GM12878 (cell line): Measurements from ENCODE around the gene DPAGT1. TPM values are rescaled to one million over a fixed set of nuclear protein-coding genes. Genes with fewer than 3 reads are reported as not detected.
A peak's percentile ranks its signal among the peaks of the same experiment; 100 is the strongest.

Experiments used
- HDGF ChIP-seq: fragments of 450-650 bp; IDR thresholded peaks from 2 replicates; pipeline ENCODE4 v1.6.1; 2016; ENCODE audit warnings: antibody characterized with exemption
- JUND ChIP-seq: IDR thresholded peaks from 2 replicates; pipeline ENCODE4 v1.6.1; 2012; ENCODE audit warnings: low read depth, mild to moderate bottlenecking, low read length, improper control_type of control experiment, moderate library complexity
- POLR2A ChIP-seq: IDR thresholded peaks from 2 replicates; pipeline ENCODE4 v1.6.1; 2011; ENCODE audit warnings: low read depth, mild to moderate bottlenecking, low read length
- RCOR1 ChIP-seq: conservative IDR thresholded peaks from 2 replicates; pipeline ENCODE4 v1.6.1; 2012; ENCODE audit warnings: low read depth, low read length, improper control_type of control experiment
- SMAD1 ChIP-seq: fragments of 450-650 bp; IDR thresholded peaks from 2 replicates; pipeline ENCODE4 v1.6.1; 2018; ENCODE audit warnings: mild to moderate bottlenecking, low read depth; ENCODE audit not compliant: partially characterized antibody
- SRF ChIP-seq, 2 experiments: IDR thresholded peaks; 2 replicates each; pipeline ENCODE4 v1.6.1; 2011; ENCODE audit warnings: low read depth in 2 of 2, low read length in 2 of 2, mild to moderate bottlenecking in 1 of 2, moderate library complexity in 1 of 2
- polyA plus RNA-seq, 11 experiments: library from polyadenylated mRNA; depleted of rRNA in 4 of 11; unstranded in 6 of 11; stranded (reverse) in 5 of 11; fragments of >200 nt; fragmentation: Nextera tagmentation in 4 of 11; fragmentation: Illumina TruSeq in 1 of 11; extraction: Ambion mirVana in 4 of 11; extraction: Trizol in 1 of 11; gene quantifications; 1 replicate in 1 of 11; 2 replicates in 10 of 11; pipeline versions ENCODE4 v1.2.1 to v1.2.3, GENCODE V29; 2011 to 2016; ENCODE audit warnings: inconsistent platforms in 2 of 11, missing spikeins in 2 of 11, low read depth in 1 of 11
- total RNA-seq, 4 experiments: library from RNA; depleted of rRNA in 3 of 4; stranded (reverse); fragments of >200 nt in 3 of 4; fragmentation: Illumina TruSeq in 1 of 4; extraction: Trizol in 1 of 4; gene quantifications; 2 replicates each; pipeline versions ENCODE4 v1.2.1 to v1.2.3, GENCODE V29; 2013 to 2021
- TF ChIP-seq, protein P1 (sequence below): fragments of 450-650 bp; IDR thresholded peaks from 2 replicates; pipeline ENCODE4 v1.6.1; 2016; ENCODE audit warnings: mild to moderate bottlenecking, moderate library complexity, borderline replicate concordance
- TF ChIP-seq, protein P2 (sequence below), 3 experiments: IDR thresholded peaks in 2 of 3; conservative IDR thresholded peaks in 1 of 3; 2 replicates each; pipeline ENCODE4 v1.5.1; 2011; ENCODE audit warnings: low read depth in 3 of 3, low read length in 3 of 3, mild to moderate bottlenecking in 3 of 3, control low read depth in 2 of 3, moderate library complexity in 2 of 3, inconsistent platforms in 1 of 3, mixed read lengths in 1 of 3; ENCODE audit not compliant: control insufficient read depth in 2 of 3, insufficient read depth in 1 of 3; ENCODE audit errors: extremely low read depth in 1 of 3
- TF ChIP-seq, protein P3 (sequence below): fragments of 450-650 bp; IDR thresholded peaks from 2 replicates; pipeline ENCODE4 v1.6.1; 2017; ENCODE audit warnings: mild to moderate bottlenecking, moderate library complexity
- TF ChIP-seq, protein P4 (sequence below): fragments of 450-650 bp; IDR thresholded peaks from 2 replicates; pipeline ENCODE4 v1.6.1; 2017; ENCODE audit warnings: mild to moderate bottlenecking, low read depth, inconsistent platforms; ENCODE audit not compliant: poor library complexity, severe bottlenecking
- TF ChIP-seq, protein P5 (sequence below): fragments of 450-650 bp; IDR thresholded peaks from 2 replicates; pipeline ENCODE4 v1.6.1; 2016; ENCODE audit warnings: mild to moderate bottlenecking
- TF ChIP-seq, protein P6 (sequence below): IDR thresholded peaks from 2 replicates; pipeline ENCODE4 v1.6.1; 2012; ENCODE audit warnings: low read length, inconsistent platforms

The DPAGT1 gene
- total and polyA plus RNA-seq, 10 of the 15 experiments (the other 5 are each of a cell fraction or from before 2014, with no cell fraction given), result 20.5 to 95.6 (median 54.3) TPM

DNA sequence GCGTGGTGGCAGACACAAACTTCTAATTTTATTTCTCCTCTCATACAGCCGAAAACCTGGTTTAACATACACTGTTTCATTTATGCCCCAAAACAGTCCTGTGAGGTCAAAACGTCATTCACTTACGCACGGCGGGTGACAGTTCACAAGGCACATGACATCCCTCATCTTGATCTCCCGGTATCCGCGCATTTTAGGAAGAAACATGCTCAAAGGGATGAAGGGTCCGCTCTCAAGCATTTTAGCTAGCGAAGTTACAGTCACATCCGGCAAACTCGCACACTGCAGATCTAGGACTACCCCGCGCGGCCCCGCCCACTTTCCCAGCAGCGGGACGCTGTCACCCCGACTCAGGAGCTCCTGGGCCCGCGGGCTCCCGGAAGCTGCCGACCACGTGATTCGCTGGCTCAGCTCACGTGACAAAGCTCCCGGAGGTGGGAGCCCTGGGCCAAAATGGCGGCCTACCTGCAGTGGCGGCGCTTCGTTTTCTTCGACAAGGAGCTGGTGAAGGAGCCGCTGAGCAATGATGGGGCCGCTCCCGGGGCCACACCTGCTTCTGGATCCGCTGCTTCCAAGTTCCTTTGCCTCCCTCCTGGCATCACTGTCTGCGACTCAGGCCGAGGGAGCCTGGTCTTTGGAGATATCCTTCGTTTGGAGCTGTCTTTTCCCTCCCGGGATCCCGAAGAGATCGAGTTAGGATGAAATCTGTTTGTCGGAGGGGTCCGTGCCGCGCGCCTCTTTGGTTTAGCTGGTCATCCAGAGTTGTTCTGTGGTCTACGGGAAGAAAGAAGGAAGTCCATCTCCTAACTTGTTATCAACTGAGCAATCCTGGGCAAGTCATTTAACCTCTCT is 34.1 kb downstream of the DPAGT1 start, which contains the start of gene VPS11 (continued):
- TF ChIP-seq, protein P1, sequence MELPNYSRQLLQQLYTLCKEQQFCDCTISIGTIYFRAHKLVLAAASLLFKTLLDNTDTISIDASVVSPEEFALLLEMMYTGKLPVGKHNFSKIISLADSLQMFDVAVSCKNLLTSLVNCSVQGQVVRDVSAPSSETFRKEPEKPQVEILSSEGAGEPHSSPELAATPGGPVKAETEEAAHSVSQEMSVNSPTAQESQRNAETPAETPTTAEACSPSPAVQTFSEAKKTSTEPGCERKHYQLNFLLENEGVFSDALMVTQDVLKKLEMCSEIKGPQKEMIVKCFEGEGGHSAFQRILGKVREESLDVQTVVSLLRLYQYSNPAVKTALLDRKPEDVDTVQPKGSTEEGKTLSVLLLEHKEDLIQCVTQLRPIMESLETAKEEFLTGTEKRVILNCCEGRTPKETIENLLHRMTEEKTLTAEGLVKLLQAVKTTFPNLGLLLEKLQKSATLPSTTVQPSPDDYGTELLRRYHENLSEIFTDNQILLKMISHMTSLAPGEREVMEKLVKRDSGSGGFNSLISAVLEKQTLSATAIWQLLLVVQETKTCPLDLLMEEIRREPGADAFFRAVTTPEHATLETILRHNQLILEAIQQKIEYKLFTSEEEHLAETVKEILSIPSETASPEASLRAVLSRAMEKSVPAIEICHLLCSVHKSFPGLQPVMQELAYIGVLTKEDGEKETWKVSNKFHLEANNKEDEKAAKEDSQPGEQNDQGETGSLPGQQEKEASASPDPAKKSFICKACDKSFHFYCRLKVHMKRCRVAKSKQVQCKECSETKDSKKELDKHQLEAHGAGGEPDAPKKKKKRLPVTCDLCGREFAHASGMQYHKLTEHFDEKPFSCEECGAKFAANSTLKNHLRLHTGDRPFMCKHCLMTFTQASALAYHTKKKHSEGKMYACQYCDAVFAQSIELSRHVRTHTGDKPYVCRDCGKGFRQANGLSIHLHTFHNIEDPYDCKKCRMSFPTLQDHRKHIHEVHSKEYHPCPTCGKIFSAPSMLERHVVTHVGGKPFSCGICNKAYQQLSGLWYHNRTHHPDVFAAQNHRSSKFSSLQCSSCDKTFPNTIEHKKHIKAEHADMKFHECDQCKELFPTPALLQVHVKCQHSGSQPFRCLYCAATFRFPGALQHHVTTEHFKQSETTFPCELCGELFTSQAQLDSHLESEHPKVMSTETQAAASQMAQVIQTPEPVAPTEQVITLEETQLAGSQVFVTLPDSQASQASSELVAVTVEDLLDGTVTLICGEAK, result peak; percentile 78; the same call in 1 of the 2 replicates
- TF ChIP-seq, protein P2, sequence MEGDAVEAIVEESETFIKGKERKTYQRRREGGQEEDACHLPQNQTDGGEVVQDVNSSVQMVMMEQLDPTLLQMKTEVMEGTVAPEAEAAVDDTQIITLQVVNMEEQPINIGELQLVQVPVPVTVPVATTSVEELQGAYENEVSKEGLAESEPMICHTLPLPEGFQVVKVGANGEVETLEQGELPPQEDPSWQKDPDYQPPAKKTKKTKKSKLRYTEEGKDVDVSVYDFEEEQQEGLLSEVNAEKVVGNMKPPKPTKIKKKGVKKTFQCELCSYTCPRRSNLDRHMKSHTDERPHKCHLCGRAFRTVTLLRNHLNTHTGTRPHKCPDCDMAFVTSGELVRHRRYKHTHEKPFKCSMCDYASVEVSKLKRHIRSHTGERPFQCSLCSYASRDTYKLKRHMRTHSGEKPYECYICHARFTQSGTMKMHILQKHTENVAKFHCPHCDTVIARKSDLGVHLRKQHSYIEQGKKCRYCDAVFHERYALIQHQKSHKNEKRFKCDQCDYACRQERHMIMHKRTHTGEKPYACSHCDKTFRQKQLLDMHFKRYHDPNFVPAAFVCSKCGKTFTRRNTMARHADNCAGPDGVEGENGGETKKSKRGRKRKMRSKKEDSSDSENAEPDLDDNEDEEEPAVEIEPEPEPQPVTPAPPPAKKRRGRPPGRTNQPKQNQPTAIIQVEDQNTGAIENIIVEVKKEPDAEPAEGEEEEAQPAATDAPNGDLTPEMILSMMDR (IDR thresholded peaks at IDR 0.05 in 2 of 3, conservative IDR thresholded peaks at IDR 0.05 in 1 of 3; ENCODE audit: control insufficient read depth in 2 of 3, extremely low read depth in 1 of 3, insufficient read depth in 1 of 3, low read depth in 3 of 3, low read length in 3 of 3), result no peak
- TF ChIP-seq, protein P3, sequence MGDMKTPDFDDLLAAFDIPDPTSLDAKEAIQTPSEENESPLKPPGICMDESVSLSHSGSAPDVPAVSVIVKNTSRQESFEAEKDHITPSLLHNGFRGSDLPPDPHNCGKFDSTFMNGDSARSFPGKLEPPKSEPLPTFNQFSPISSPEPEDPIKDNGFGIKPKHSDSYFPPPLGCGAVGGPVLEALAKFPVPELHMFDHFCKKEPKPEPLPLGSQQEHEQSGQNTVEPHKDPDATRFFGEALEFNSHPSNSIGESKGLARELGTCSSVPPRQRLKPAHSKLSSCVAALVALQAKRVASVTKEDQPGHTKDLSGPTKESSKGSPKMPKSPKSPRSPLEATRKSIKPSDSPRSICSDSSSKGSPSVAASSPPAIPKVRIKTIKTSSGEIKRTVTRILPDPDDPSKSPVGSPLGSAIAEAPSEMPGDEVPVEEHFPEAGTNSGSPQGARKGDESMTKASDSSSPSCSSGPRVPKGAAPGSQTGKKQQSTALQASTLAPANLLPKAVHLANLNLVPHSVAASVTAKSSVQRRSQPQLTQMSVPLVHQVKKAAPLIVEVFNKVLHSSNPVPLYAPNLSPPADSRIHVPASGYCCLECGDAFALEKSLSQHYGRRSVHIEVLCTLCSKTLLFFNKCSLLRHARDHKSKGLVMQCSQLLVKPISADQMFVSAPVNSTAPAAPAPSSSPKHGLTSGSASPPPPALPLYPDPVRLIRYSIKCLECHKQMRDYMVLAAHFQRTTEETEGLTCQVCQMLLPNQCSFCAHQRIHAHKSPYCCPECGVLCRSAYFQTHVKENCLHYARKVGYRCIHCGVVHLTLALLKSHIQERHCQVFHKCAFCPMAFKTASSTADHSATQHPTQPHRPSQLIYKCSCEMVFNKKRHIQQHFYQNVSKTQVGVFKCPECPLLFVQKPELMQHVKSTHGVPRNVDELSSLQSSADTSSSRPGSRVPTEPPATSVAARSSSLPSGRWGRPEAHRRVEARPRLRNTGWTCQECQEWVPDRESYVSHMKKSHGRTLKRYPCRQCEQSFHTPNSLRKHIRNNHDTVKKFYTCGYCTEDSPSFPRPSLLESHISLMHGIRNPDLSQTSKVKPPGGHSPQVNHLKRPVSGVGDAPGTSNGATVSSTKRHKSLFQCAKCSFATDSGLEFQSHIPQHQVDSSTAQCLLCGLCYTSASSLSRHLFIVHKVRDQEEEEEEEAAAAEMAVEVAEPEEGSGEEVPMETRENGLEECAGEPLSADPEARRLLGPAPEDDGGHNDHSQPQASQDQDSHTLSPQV, result no peak
- peak; percentile 85 for TF ChIP-seq POLR2A
- TF ChIP-seq, protein P4, sequence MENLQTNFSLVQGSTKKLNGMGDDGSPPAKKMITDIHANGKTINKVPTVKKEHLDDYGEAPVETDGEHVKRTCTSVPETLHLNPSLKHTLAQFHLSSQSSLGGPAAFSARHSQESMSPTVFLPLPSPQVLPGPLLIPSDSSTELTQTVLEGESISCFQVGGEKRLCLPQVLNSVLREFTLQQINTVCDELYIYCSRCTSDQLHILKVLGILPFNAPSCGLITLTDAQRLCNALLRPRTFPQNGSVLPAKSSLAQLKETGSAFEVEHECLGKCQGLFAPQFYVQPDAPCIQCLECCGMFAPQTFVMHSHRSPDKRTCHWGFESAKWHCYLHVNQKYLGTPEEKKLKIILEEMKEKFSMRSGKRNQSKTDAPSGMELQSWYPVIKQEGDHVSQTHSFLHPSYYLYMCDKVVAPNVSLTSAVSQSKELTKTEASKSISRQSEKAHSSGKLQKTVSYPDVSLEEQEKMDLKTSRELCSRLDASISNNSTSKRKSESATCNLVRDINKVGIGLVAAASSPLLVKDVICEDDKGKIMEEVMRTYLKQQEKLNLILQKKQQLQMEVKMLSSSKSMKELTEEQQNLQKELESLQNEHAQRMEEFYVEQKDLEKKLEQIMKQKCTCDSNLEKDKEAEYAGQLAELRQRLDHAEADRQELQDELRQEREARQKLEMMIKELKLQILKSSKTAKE, result peak; percentile 22
- TF ChIP-seq SRF (IDR thresholded peaks at IDR 0.05; ENCODE audit: low read depth in 2 of 2, low read length in 2 of 2), result 0 out of 4 replicates have a peak, but pooled peaks of 1 of the 2 experiments have one; percentile 12
- TF ChIP-seq, protein P5, sequence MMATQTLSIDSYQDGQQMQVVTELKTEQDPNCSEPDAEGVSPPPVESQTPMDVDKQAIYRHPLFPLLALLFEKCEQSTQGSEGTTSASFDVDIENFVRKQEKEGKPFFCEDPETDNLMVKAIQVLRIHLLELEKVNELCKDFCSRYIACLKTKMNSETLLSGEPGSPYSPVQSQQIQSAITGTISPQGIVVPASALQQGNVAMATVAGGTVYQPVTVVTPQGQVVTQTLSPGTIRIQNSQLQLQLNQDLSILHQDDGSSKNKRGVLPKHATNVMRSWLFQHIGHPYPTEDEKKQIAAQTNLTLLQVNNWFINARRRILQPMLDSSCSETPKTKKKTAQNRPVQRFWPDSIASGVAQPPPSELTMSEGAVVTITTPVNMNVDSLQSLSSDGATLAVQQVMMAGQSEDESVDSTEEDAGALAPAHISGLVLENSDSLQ, result peak; percentile 77
- TF ChIP-seq SMAD1, result no peak
- peak; percentile 61; the same call in 1 of the 2 replicates for TF ChIP-seq HDGF
- TF ChIP-seq RCOR1, result 0 out of 2 replicates have a peak, but pooled peaks have one; percentile 62
- TF ChIP-seq JUND, result no peak
- TF ChIP-seq, protein P6, sequence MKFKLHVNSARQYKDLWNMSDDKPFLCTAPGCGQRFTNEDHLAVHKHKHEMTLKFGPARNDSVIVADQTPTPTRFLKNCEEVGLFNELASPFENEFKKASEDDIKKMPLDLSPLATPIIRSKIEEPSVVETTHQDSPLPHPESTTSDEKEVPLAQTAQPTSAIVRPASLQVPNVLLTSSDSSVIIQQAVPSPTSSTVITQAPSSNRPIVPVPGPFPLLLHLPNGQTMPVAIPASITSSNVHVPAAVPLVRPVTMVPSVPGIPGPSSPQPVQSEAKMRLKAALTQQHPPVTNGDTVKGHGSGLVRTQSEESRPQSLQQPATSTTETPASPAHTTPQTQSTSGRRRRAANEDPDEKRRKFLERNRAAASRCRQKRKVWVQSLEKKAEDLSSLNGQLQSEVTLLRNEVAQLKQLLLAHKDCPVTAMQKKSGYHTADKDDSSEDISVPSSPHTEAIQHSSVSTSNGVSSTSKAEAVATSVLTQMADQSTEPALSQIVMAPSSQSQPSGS, result no peak
